OCI-LY1 (cell line): Measurements from ENCODE around the gene NEURL1B.

Source experiments
- CTCF ChIP-seq: fragments of 200-600 bp; sonication (generic), shearing (Covaris generic); IDR thresholded peaks from 2 replicates; pipeline ENCODE4 v1.5.1; 2017; ENCODE audit warnings: mild to moderate bottlenecking, antibody characterized with exemption, low read length, moderate library complexity, mixed read lengths
- EZH2 ChIP-seq: fragments of 200-600 bp; sonication (generic), shearing (Covaris generic); IDR thresholded peaks from 2 replicates; pipeline ENCODE4 v1.8.0; 2017; ENCODE audit warnings: borderline replicate concordance, mixed run types, mild to moderate bottlenecking, antibody characterized with exemption, low read length, moderate library complexity, mixed read lengths

- TF ChIP-seq CTCF (no peak), EZH2 (no peak)
Measured at GRCh38 chr5:172726966-172727365, 85.9 kb downstream of the NEURL1B start.
